ENCODE measurements around the gene SLX9. TPM values are rescaled to one million over a fixed set of nuclear protein-coding genes. Genes with fewer than 3 reads are reported as not detected.

Gene SLX9
- total and polyA plus RNA-seq, 12 donors = 11.1 to 45.3 (median 23.7) TPM

DNA sequence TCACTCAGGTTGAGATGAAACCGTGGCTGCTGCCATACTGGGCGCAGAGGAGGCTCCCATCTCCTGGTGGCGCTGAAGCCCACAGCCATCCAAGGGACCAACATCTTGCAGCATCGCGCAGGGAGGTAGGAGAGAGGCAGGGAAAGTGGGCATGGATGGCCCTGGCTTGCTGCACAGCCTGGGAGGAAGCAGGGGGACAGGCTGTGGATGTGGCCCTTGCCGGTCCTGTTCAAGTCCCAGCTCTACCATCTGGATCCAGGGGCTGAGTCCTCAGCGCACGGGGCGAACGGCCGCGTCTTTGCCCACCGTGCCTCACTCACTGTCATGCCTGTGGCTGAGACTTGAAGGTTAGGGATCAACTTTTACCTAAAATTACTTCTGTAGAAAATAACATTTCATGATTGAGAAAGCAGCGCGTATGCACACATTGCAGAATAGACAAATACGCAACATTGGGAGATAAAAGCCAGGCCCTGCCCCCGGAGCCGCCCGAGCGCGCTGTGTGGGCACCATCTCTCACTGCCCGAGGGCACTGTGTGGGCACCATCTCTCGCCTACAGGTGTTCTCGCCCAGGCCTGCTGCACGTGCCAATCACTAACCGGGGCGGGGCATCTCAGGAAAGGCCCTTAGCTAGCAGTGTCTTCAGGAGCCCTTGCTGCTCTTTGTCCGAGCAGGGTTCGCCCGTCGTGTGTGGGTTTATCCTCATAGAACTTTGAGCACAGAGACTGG is 11.5 kb downstream of the SLX9 start:
- no peaks in the 10 kb centered on the region for H3K27me3 ChIP-seq
- H3K36me3 ChIP-seq (replicated peaks in 1 of 2) = peaks cover 0 to 5% of the 10 kb centered on the region in 2 donors
- H3K27ac ChIP-seq = no peak overlapping the region
- peaks cover 0 to 8% of the 10 kb centered on the region in 2 donors for H3K4me1 ChIP-seq (replicated peaks in 1 of 2)
- intact Hi-C loops (cut with DNase I) = loop anchor here (5.0 to 10.0 kb wide), 2 partner anchors 176 to 483 kb away; no protein-coding TSS in a partner anchor
- no peak for TF ChIP-seq POLR2A (IDR thresholded peaks at IDR 0.05)
- TF ChIP-seq, protein P1, sequence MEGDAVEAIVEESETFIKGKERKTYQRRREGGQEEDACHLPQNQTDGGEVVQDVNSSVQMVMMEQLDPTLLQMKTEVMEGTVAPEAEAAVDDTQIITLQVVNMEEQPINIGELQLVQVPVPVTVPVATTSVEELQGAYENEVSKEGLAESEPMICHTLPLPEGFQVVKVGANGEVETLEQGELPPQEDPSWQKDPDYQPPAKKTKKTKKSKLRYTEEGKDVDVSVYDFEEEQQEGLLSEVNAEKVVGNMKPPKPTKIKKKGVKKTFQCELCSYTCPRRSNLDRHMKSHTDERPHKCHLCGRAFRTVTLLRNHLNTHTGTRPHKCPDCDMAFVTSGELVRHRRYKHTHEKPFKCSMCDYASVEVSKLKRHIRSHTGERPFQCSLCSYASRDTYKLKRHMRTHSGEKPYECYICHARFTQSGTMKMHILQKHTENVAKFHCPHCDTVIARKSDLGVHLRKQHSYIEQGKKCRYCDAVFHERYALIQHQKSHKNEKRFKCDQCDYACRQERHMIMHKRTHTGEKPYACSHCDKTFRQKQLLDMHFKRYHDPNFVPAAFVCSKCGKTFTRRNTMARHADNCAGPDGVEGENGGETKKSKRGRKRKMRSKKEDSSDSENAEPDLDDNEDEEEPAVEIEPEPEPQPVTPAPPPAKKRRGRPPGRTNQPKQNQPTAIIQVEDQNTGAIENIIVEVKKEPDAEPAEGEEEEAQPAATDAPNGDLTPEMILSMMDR (IDR thresholded peaks at IDR 0.05) = no peak
- DNase-seq = no peak
- WGBS, 4 donors = 95 to 96% (median 96%) methylated on average over 17 to 31 of the region's 31 CpGs
- H3K9me3 ChIP-seq (replicated peaks in 1 of 3) = no peaks in the 10 kb centered on the region
- H3K4me3 ChIP-seq = no peak overlapping the region

DNA sequence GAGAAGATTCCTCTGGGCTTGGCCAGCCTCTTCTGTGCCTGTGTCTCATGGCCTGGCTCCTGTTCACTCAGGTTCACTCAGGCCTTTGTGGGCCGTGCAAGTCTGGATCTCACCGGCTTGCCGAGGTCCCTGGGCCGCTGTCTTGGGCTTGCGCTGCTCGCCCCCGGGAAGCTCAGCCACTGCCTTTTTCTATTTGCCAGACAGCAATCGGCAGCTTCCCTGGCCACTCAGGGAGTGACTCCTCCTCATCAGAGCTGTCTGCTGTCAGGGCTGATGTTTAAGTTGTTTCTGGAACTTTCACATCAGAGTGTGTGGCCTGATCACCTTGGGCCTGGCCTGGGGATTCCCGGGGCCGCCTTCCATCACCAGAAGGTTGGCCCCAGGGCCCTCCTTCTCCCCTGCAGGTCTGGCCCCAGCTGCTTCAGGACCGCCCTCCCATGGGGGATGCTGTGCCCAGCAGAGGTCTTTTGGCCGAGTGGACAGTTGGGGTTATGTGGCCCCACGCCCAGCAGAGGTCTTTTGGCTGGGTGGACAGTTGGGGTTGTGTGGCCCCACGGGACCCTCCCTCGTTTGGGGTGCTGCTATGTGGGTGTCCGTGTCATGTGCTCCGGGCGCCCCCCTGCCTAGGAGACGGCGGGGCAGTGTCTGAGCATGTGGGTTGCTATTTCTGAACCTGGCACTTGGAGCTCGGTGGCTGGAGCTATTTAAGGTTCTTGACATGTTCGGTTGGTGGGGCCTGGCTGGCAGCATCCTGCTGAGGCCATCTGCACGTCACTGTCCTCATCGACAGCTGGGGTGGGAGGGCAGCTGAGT is 12.5 kb downstream of the SLX9 start:
- no peak for TF ChIP-seq POLR2A (IDR thresholded peaks at IDR 0.05)
- TF ChIP-seq, protein P1 (IDR thresholded peaks at IDR 0.05) = no peak
- 86 to 93% (median 87%) methylated on average over 9 to 24 of the region's 24 CpGs for WGBS, 4 donors
- no peak for DNase-seq
- Histone ChIP-seq H3K36me3 (replicated peaks in 1 of 2) (peaks cover 0 to 5% of the 10 kb centered on the region in 2 donors), H3K4me3 (no peak overlapping the region), H3K27me3 (no peaks in the 10 kb centered on the region), H3K27ac (no peak overlapping the region), H3K9me3 (replicated peaks in 1 of 3) (no peaks in the 10 kb centered on the region), H3K4me1 (replicated peaks in 1 of 2) (peaks cover 0 to 8% of the 10 kb centered on the region in 2 donors)
- intact Hi-C loops (cut with DNase I) = loop anchor here (5.0 to 10.0 kb wide), 2 partner anchors 175 to 482 kb away; no protein-coding TSS in a partner anchor

DNA sequence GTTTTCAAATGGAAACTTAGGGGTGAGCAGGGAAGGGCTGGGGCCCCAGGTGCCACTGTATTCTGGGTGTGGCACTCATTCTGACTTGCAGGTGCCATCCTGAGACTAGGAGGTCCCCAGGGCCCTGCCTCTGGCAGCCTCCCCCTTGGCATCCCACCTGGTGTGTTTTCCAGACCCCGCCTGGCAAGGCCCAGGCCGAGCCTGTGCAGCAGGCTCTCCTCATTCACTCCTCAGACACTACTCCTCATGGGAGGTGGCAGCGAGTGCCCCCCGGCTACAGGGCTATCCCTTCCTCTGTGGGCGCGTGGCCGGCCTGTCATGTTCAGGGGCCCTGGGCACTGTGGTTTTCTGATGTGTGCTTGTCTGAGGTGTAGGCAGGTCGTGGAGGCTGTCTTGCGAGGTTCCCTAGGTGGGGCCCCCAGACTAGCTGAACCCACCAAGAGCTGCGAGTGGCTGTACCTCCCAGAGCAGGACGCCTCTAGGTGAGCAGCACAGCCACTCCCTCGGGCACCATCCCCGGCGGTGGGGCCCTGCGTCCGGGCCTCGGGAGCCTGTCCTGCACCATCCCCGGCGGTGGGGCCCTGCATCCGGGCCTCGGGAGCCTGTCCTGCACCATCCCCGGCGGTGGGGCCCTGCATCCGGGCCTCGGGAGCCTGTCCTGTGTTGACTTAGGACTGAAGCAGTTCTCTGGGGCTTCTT is 13.2 kb downstream of the SLX9 start:
- no peak for TF ChIP-seq POLR2A (IDR thresholded peaks at IDR 0.05)
- TF ChIP-seq, protein P1 (IDR thresholded peaks at IDR 0.05) = no peak
- peaks cover 0 to 5% of the 10 kb centered on the region in 2 donors for H3K36me3 ChIP-seq (replicated peaks in 1 of 2)
- no peak for DNase-seq
- H3K27me3 ChIP-seq = no peaks in the 10 kb centered on the region
- no peaks in the 10 kb centered on the region for H3K9me3 ChIP-seq (replicated peaks in 1 of 3)
- 91 to 98% (median 93%) methylated on average over 6 to 25 of the region's 25 CpGs for WGBS, 4 donors
- H3K4me3 ChIP-seq = no peak overlapping the region
- H3K4me1 ChIP-seq (replicated peaks in 1 of 2) = peaks cover under 1 to 9% of the 10 kb centered on the region in 2 donors
- intact Hi-C loops (cut with DNase I) = loop anchor here (5.0 to 10.0 kb wide), 2 partner anchors 174 to 482 kb away; no protein-coding TSS in a partner anchor
- no peak overlapping the region for H3K27ac ChIP-seq
